ENCODE measurements around the gene ADAT3.

GRCh38 chr19:1855828-1856255 lies 49.4 kb upstream of the ADAT3 start:
- no peak for TF ChIP-seq CTCF (IDR thresholded peaks at IDR 0.05; ENCODE audit: low read depth, low read length)
- TF ChIP-seq EZH2phosphoT487 (IDR thresholded peaks at IDR 0.05; ENCODE audit: low read depth), result no peak
